Hepatocyte (in vitro differentiated cells): ENCODE measurements around the gene ZNF536. TPM values are rescaled to one million over a fixed set of nuclear protein-coding genes. Genes with fewer than 3 reads are reported as not detected.

ENCODE experiments used
- DNase-seq: peaks from one replicate; pipeline ENCODE4 v3.0.0-alpha.2; 2016; ENCODE audit warnings: low spot score
- H2AFZ ChIP-seq: fragments of 200-600 bp; sonication (generic); 2 replicates; pipeline ENCODE4 v1.6.0; 2016; ENCODE audit warnings: antibody characterized with exemption, mild to moderate bottlenecking
- H3K27ac ChIP-seq: fragments of 200-600 bp; sonication (generic); 2 replicates; pipeline ENCODE4 v1.5.1; 2016; ENCODE audit warnings: mild to moderate bottlenecking
- H3K27me3 ChIP-seq: fragments of 200-600 bp; sonication (generic); 2 replicates; pipeline ENCODE4 v1.6.1; 2016
- H3K36me3 ChIP-seq: fragments of 200-600 bp; sonication (generic); replicated peaks from 2 replicates; pipeline ENCODE4 v1.5.1; 2016; ENCODE audit warnings: low read depth; ENCODE audit not compliant: insufficient read depth
- H3K4me1 ChIP-seq: fragments of 200-600 bp; sonication (generic); 2 replicates; pipeline ENCODE4 v1.5.1; 2016; ENCODE audit warnings: mild to moderate bottlenecking, moderate library complexity; ENCODE audit not compliant: insufficient read depth
- H3K4me2 ChIP-seq: fragments of 200-600 bp; sonication (generic); 2 replicates; pipeline ENCODE4 v1.6.0; 2016
- H3K4me3 ChIP-seq: fragments of 200-600 bp; sonication (generic); 2 replicates; pipeline ENCODE4 v1.5.1; 2016; ENCODE audit warnings: mild to moderate bottlenecking
- H3K79me2 ChIP-seq: fragments of 200-600 bp; sonication (generic); 2 replicates; pipeline ENCODE4 v1.6.0; 2017; ENCODE audit warnings: mild to moderate bottlenecking
- H3K9me2 ChIP-seq: fragments of 200-600 bp; sonication (generic); replicated peaks from 2 replicates; pipeline ENCODE4 v1.6.0; 2017; ENCODE audit warnings: mild to moderate bottlenecking; ENCODE audit not compliant: insufficient read depth
- H3K9me3 ChIP-seq: fragments of 200-600 bp; sonication (generic); 2 replicates; pipeline ENCODE4 v1.5.1; 2016; ENCODE audit warnings: low read depth, mild to moderate bottlenecking
- H4K20me1 ChIP-seq: fragments of 200-600 bp; sonication (generic); 2 replicates; pipeline ENCODE4 v1.6.0; 2016; ENCODE audit warnings: mild to moderate bottlenecking; ENCODE audit not compliant: insufficient read depth, poor library complexity, severe bottlenecking
- CTCF ChIP-seq: fragments of 200-600 bp; sonication (generic); IDR thresholded peaks from 2 replicates; pipeline ENCODE4 v1.5.1; 2016; ENCODE audit warnings: antibody characterized with exemption, mild to moderate bottlenecking; ENCODE audit not compliant: poor library complexity
- EZH2 ChIP-seq: fragments of 200-600 bp; sonication (generic); IDR thresholded peaks from 2 replicates; pipeline ENCODE4 v1.6.1; 2016; ENCODE audit warnings: antibody characterized with exemption, mild to moderate bottlenecking, borderline replicate concordance
- EZH2phosphoT487 ChIP-seq: fragments of 200-600 bp; sonication (generic); IDR thresholded peaks from one replicate; pipeline ENCODE4 v1.6.1; 2018; ENCODE audit warnings: antibody characterized with exemption, mild to moderate bottlenecking, low read depth, moderate library complexity; ENCODE audit not compliant: unreplicated experiment, severe bottlenecking
- WGBS: methylation state at CpG from one replicate; pipeline ENCODE4 v1.1.6; 2016; ENCODE audit warnings: low lambda C conversion rate; ENCODE audit errors: missing lambda C conversion rate; 5-methylcytosine and 5-hydroxymethylcytosine counted together
- polyA plus RNA-seq: library from polyadenylated mRNA; unstranded; fragments of >200 nt; fragmentation: Nextera tagmentation; extraction: Ambion mirVana; gene quantifications from 2 replicates; pipeline ENCODE4 v1.2.1, GENCODE V29; 2016
- total RNA-seq: library from RNA; depleted of rRNA; stranded (reverse); fragments of >200 nt; gene quantifications from 2 replicates; pipeline ENCODE4 v1.2.3, GENCODE V29; 2014

ZNF536 gene
- total and polyA plus RNA-seq, 2 experiments from 2014 or later: 4.1 to 7.5 TPM

GRCh38 chr19:30498707-30499106 lies 126.5 kb downstream of the ZNF536 start:
- no peak overlapping the region for H3K27ac ChIP-seq
- H3K4me1 ChIP-seq: no peaks in the 10 kb centered on the region
- no peaks in the 10 kb centered on the region for H3K36me3 ChIP-seq
- no peaks in the 10 kb centered on the region for H3K9me2 ChIP-seq
- DNase-seq: no peak
- peaks cover 8% of the 10 kb centered on the region for H3K27me3 ChIP-seq
- no peak for TF ChIP-seq EZH2
- no peak for TF ChIP-seq EZH2phosphoT487
- no peak for TF ChIP-seq CTCF
- no peaks in the 10 kb centered on the region for H3K9me3 ChIP-seq
- H3K79me2 ChIP-seq: no peaks in the 10 kb centered on the region
- H2AFZ ChIP-seq: no peak overlapping the region
- H3K4me2 ChIP-seq: no peak overlapping the region
- no peak overlapping the region for H3K4me3 ChIP-seq
- H4K20me1 ChIP-seq: no peaks in the 10 kb centered on the region
- WGBS: 47% methylated on average over 12 of the region's 12 CpGs

- no peak overlapping the region for H3K27ac ChIP-seq
- TF ChIP-seq EZH2phosphoT487 (no peak), EZH2 (no peak), CTCF (no peak)
- no peaks in the 10 kb centered on the region for H4K20me1 ChIP-seq
Observed at GRCh38 chr19:30504272-30504671, 132.1 kb downstream of the ZNF536 start.

GRCh38 chr19:30512176-30513081 lies 140.2 kb downstream of the ZNF536 start:
- 62% methylated on average over 10 of the region's 10 CpGs for WGBS
- no peak overlapping the region for H3K4me2 ChIP-seq
- no peak for DNase-seq

More at GRCh38 chr19:30504272-30504671, 132.1 kb downstream of the ZNF536 start:
- Histone ChIP-seq H3K36me3 (no peaks in the 10 kb centered on the region), H3K9me3 (no peaks in the 10 kb centered on the region), H3K79me2 (no peaks in the 10 kb centered on the region), H2AFZ (no peak overlapping the region), H3K4me3 (no peak overlapping the region), H3K9me2 (no peaks in the 10 kb centered on the region), H3K27me3 (peaks cover 5% of the 10 kb centered on the region), H3K4me2 (no peak overlapping the region), H3K4me1 (no peaks in the 10 kb centered on the region)
- DNase-seq: no peak

More at GRCh38 chr19:30512176-30513081, 140.2 kb downstream of the ZNF536 start:
- TF ChIP-seq EZH2phosphoT487: no peak
- no peak for TF ChIP-seq EZH2
- no peak for TF ChIP-seq CTCF
- Histone ChIP-seq H4K20me1 (no peaks in the 10 kb centered on the region), H3K4me1 (peaks cover 9% of the 10 kb centered on the region), H3K9me2 (no peaks in the 10 kb centered on the region), H3K9me3 (no peaks in the 10 kb centered on the region), H3K36me3 (no peaks in the 10 kb centered on the region), H3K27me3 (no peaks in the 10 kb centered on the region), H3K79me2 (no peaks in the 10 kb centered on the region), H2AFZ (no peak overlapping the region), H3K4me3 (no peak overlapping the region), H3K27ac (no peak overlapping the region)
